ENCODE measurements around the gene MAPKAPK2.

The MAPKAPK2 gene

DNA sequence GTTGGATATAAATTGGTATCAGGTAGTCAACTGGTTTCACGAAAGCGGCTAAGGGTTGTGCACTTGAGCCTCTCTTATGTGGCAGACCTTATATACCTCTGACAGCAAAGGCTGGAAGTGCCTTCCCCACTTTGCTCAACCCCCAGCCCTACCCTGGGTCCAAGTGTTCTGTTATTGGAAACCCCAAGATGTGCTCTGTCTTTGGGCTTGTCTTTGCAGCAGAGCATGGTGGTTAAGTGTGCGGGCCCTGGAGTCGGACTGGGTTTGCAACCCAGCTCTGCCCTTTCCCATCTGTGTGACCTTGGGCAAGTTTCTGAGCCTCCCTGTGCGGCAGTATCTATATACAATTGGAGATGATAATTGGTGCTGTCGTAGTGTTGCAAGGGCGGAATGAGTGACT lies 98.8 kb downstream of the MAPKAPK2 start:
- DNase-seq, result no peak
